ENCODE results near the gene NTM.

The NTM gene

GRCh38 chr11:131712897-131713296 is 342.5 kb downstream of the NTM start:
- Histone ChIP-seq H3K27me3 (ENCODE audit: control insufficient read depth in 2 of 2, insufficient read depth in 2 of 2, low read length in 2 of 2) (no peaks in the 10 kb centered on the region), H3K4me1 (ENCODE audit: control insufficient read depth in 2 of 2, insufficient read depth in 2 of 2, low read length in 2 of 2) (no peaks in the 10 kb centered on the region), H3K9ac (ENCODE audit: low read depth in 1 of 2, low read length in 2 of 2) (no peak overlapping the region), H3K9me3 (ENCODE audit: control insufficient read depth in 2 of 2, low read length in 2 of 2) (peaks cover 0 to 2% of the 10 kb centered on the region in 2 donors), H3K27ac (ENCODE audit: low read depth in 2 of 2, low read length in 2 of 2) (no peak overlapping the region), H3K36me3 (ENCODE audit: control insufficient read depth in 2 of 2, insufficient read depth in 2 of 2, low read length in 2 of 2) (no peaks in the 10 kb centered on the region), H3K4me3 (ENCODE audit: low read length in 2 of 2) (no peak overlapping the region)

DNA sequence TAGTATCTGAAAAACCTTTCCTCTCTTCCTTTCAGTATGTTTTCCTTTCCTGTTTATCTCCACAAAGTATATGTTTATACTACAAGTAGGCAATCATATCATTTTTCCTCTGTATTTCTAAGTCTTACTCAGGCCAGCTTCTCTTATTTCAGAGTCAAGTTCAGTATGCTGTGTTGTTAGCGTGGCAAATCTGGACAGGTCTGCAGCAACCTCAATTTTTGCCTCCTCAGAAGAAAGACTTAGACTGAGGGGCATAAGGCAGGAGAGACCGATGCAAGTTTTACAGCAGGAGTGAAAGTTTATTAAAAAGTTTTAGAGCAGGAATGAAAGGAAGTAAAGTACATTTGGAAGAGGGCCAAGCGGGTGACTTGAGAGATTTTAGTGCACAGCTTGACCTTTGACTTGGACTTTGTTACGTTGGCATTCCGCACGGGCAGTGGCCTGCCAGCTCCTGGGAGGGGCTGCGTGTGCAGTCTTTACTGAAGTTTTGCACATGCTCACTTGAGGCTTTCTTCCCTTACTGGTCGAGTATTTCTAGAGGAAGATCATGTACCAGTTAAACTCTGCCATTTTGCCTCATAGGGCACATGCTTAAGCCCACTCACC is 343.2 kb downstream of the NTM start:
- H3K4me1 ChIP-seq (ENCODE audit: control insufficient read depth in 2 of 2, insufficient read depth in 2 of 2, low read length in 2 of 2), result no peaks in the 10 kb centered on the region
- no peaks in the 10 kb centered on the region for H3K36me3 ChIP-seq (ENCODE audit: control insufficient read depth in 2 of 2, insufficient read depth in 2 of 2, low read length in 2 of 2)
- no peak overlapping the region for H3K27ac ChIP-seq (ENCODE audit: low read depth in 2 of 2, low read length in 2 of 2)
- H3K27me3 ChIP-seq (ENCODE audit: control insufficient read depth in 2 of 2, insufficient read depth in 2 of 2, low read length in 2 of 2), result no peaks in the 10 kb centered on the region
- peaks cover 0 to 2% of the 10 kb centered on the region in 2 donors for H3K9me3 ChIP-seq (ENCODE audit: control insufficient read depth in 2 of 2, low read length in 2 of 2)
- H3K9ac ChIP-seq (ENCODE audit: low read depth in 1 of 2, low read length in 2 of 2), result no peak overlapping the region
- no peak overlapping the region for H3K4me3 ChIP-seq (ENCODE audit: low read length in 2 of 2)

GRCh38 chr11:131717616-131718015 is 347.2 kb downstream of the NTM start:
- no peaks in the 10 kb centered on the region for H3K36me3 ChIP-seq (ENCODE audit: control insufficient read depth in 2 of 2, insufficient read depth in 2 of 2, low read length in 2 of 2)
- peaks cover 0 to 2% of the 10 kb centered on the region in 2 donors for H3K9me3 ChIP-seq (ENCODE audit: control insufficient read depth in 2 of 2, low read length in 2 of 2)
- H3K4me1 ChIP-seq (ENCODE audit: control insufficient read depth in 2 of 2, insufficient read depth in 2 of 2, low read length in 2 of 2), result no peaks in the 10 kb centered on the region
- no peaks in the 10 kb centered on the region for H3K27me3 ChIP-seq (ENCODE audit: control insufficient read depth in 2 of 2, insufficient read depth in 2 of 2, low read length in 2 of 2)
- no peak overlapping the region for H3K9ac ChIP-seq (ENCODE audit: low read depth in 1 of 2, low read length in 2 of 2)
- no peak overlapping the region for H3K4me3 ChIP-seq (ENCODE audit: low read length in 2 of 2)
- no peak overlapping the region for H3K27ac ChIP-seq (ENCODE audit: low read depth in 2 of 2, low read length in 2 of 2)

- Histone ChIP-seq H3K9ac (ENCODE audit: low read depth in 1 of 2, low read length in 2 of 2) (no peak overlapping the region), H3K27me3 (ENCODE audit: control insufficient read depth in 2 of 2, insufficient read depth in 2 of 2, low read length in 2 of 2) (no peaks in the 10 kb centered on the region), H3K27ac (ENCODE audit: low read depth in 2 of 2, low read length in 2 of 2) (no peak overlapping the region), H3K9me3 (ENCODE audit: control insufficient read depth in 2 of 2, low read length in 2 of 2) (no peaks in the 10 kb centered on the region), H3K36me3 (ENCODE audit: control insufficient read depth in 2 of 2, insufficient read depth in 2 of 2, low read length in 2 of 2) (no peaks in the 10 kb centered on the region), H3K4me3 (ENCODE audit: low read length in 2 of 2) (no peak overlapping the region), H3K4me1 (ENCODE audit: control insufficient read depth in 2 of 2, insufficient read depth in 2 of 2, low read length in 2 of 2) (no peaks in the 10 kb centered on the region)
Measured at GRCh38 chr11:131723088-131723487, 352.7 kb downstream of the NTM start.

DNA sequence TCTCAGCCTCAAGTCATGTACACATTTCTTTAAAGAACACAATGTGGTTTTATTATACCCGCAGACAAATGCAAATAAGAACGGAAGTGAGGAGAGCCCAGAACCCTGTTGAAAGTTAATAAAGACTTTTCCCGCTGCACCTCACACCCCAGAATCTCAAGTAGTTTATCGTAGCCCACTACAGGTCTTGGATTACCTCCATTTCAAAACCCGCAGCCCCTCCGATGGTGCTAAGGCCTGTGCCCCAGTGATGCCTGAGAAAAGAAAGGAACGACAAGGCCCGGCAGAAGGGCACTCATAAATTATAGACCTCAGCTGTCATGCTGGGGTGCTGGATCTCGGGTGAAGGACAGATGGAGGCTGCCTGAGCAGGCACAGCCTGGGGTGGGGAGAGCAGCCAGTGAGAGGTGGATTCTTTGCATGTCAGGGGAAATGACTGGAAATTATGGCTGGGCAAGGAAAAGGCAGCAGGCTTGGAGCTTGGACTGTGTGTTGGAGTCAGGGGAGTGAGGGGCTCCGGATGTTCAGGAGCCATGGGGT is 354.1 kb downstream of the NTM start:
- no peaks in the 10 kb centered on the region for H3K27me3 ChIP-seq (ENCODE audit: control insufficient read depth in 2 of 2, insufficient read depth in 2 of 2, low read length in 2 of 2)
- H3K9me3 ChIP-seq (ENCODE audit: control insufficient read depth in 2 of 2, low read length in 2 of 2), result no peaks in the 10 kb centered on the region
- H3K4me3 ChIP-seq (ENCODE audit: low read length in 2 of 2), result no peak overlapping the region
- H3K9ac ChIP-seq (ENCODE audit: low read depth in 1 of 2, low read length in 2 of 2), result no peak overlapping the region
- no peaks in the 10 kb centered on the region for H3K4me1 ChIP-seq (ENCODE audit: control insufficient read depth in 2 of 2, insufficient read depth in 2 of 2, low read length in 2 of 2)
- no peaks in the 10 kb centered on the region for H3K36me3 ChIP-seq (ENCODE audit: control insufficient read depth in 2 of 2, insufficient read depth in 2 of 2, low read length in 2 of 2)
- H3K27ac ChIP-seq (ENCODE audit: low read depth in 2 of 2, low read length in 2 of 2), result no peak overlapping the region

GRCh38 chr11:131734871-131735270 is 364.5 kb downstream of the NTM start:
- H3K36me3 ChIP-seq (ENCODE audit: control insufficient read depth in 2 of 2, insufficient read depth in 2 of 2, low read length in 2 of 2), result no peaks in the 10 kb centered on the region
- no peak overlapping the region for H3K9ac ChIP-seq (ENCODE audit: low read depth in 1 of 2, low read length in 2 of 2)
- H3K4me1 ChIP-seq (ENCODE audit: control insufficient read depth in 2 of 2, insufficient read depth in 2 of 2, low read length in 2 of 2), result no peaks in the 10 kb centered on the region

GRCh38 chr11:131737357-131737756 is 366.9 kb downstream of the NTM start:
- no peak overlapping the region for H3K9ac ChIP-seq (ENCODE audit: low read depth in 1 of 2, low read length in 2 of 2)
- H3K4me1 ChIP-seq (ENCODE audit: control insufficient read depth in 2 of 2, insufficient read depth in 2 of 2, low read length in 2 of 2), result no peaks in the 10 kb centered on the region
- no peak overlapping the region for H3K4me3 ChIP-seq (ENCODE audit: low read length in 2 of 2)
- no peaks in the 10 kb centered on the region for H3K27me3 ChIP-seq (ENCODE audit: control insufficient read depth in 2 of 2, insufficient read depth in 2 of 2, low read length in 2 of 2)
- no peaks in the 10 kb centered on the region for H3K36me3 ChIP-seq (ENCODE audit: control insufficient read depth in 2 of 2, insufficient read depth in 2 of 2, low read length in 2 of 2)
- H3K9me3 ChIP-seq (ENCODE audit: control insufficient read depth in 2 of 2, low read length in 2 of 2), result no peaks in the 10 kb centered on the region
- H3K27ac ChIP-seq (ENCODE audit: low read depth in 2 of 2, low read length in 2 of 2), result no peak overlapping the region

More at GRCh38 chr11:131734871-131735270, 364.5 kb downstream of the NTM start:
- Histone ChIP-seq H3K9me3 (ENCODE audit: control insufficient read depth in 2 of 2, low read length in 2 of 2) (no peaks in the 10 kb centered on the region), H3K27ac (ENCODE audit: low read depth in 2 of 2, low read length in 2 of 2) (no peak overlapping the region), H3K27me3 (ENCODE audit: control insufficient read depth in 2 of 2, insufficient read depth in 2 of 2, low read length in 2 of 2) (no peaks in the 10 kb centered on the region), H3K4me3 (ENCODE audit: low read length in 2 of 2) (no peak overlapping the region)

DNA sequence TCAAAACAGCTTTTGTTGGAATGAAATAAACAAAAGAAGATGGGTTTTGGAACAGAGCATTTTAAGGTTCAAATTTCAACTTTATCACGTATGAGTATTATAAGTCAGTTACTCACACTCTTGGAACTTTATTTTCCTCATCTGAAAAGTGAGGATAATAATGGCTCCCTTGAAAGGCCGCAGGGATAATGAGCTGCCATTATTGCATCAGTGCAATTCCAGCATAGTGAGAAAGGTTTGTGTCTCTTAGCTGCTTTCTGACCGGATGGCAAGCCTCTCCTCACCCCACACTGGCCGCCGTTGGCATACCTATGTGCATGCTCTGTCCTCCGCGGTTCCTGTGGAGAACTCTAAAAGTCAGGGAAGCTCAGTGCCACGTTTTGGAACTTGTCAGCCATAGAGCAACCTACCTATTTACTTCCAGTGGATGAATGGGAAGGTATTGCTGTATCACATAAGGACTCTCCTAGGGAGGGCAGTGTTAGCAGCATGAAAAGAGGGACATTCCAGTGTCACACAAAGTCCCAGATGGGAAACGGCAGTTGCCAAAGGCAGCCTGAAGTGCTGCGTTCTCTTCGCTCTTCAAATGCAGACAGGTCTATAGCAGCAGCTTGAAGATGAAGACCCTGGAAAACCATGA is 368.9 kb downstream of the NTM start:
- Histone ChIP-seq H3K36me3 (ENCODE audit: control insufficient read depth in 2 of 2, insufficient read depth in 2 of 2, low read length in 2 of 2) (no peaks in the 10 kb centered on the region), H3K9me3 (ENCODE audit: control insufficient read depth in 2 of 2, low read length in 2 of 2) (no peaks in the 10 kb centered on the region), H3K4me3 (ENCODE audit: low read length in 2 of 2) (no peak overlapping the region), H3K9ac (ENCODE audit: low read depth in 1 of 2, low read length in 2 of 2) (no peak overlapping the region), H3K4me1 (ENCODE audit: control insufficient read depth in 2 of 2, insufficient read depth in 2 of 2, low read length in 2 of 2) (no peaks in the 10 kb centered on the region), H3K27ac (ENCODE audit: low read depth in 2 of 2, low read length in 2 of 2) (no peak overlapping the region), H3K27me3 (ENCODE audit: control insufficient read depth in 2 of 2, insufficient read depth in 2 of 2, low read length in 2 of 2) (no peaks in the 10 kb centered on the region)

GRCh38 chr11:131744847-131745246 is 374.4 kb downstream of the NTM start:
- Histone ChIP-seq H3K36me3 (ENCODE audit: control insufficient read depth in 2 of 2, insufficient read depth in 2 of 2, low read length in 2 of 2) (no peaks in the 10 kb centered on the region), H3K27ac (ENCODE audit: low read depth in 2 of 2, low read length in 2 of 2) (no peak overlapping the region), H3K27me3 (ENCODE audit: control insufficient read depth in 2 of 2, insufficient read depth in 2 of 2, low read length in 2 of 2) (no peaks in the 10 kb centered on the region), H3K9ac (ENCODE audit: low read depth in 1 of 2, low read length in 2 of 2) (no peak overlapping the region), H3K4me1 (ENCODE audit: control insufficient read depth in 2 of 2, insufficient read depth in 2 of 2, low read length in 2 of 2) (no peaks in the 10 kb centered on the region), H3K4me3 (ENCODE audit: low read length in 2 of 2) (no peak overlapping the region), H3K9me3 (ENCODE audit: control insufficient read depth in 2 of 2, low read length in 2 of 2) (no peaks in the 10 kb centered on the region)

GRCh38 chr11:131745405-131745804 is 375.0 kb downstream of the NTM start:
- Histone ChIP-seq H3K27me3 (ENCODE audit: control insufficient read depth in 2 of 2, insufficient read depth in 2 of 2, low read length in 2 of 2) (no peaks in the 10 kb centered on the region), H3K9ac (ENCODE audit: low read depth in 1 of 2, low read length in 2 of 2) (no peak overlapping the region), H3K4me1 (ENCODE audit: control insufficient read depth in 2 of 2, insufficient read depth in 2 of 2, low read length in 2 of 2) (no peaks in the 10 kb centered on the region), H3K27ac (ENCODE audit: low read depth in 2 of 2, low read length in 2 of 2) (no peak overlapping the region), H3K36me3 (ENCODE audit: control insufficient read depth in 2 of 2, insufficient read depth in 2 of 2, low read length in 2 of 2) (no peaks in the 10 kb centered on the region), H3K9me3 (ENCODE audit: control insufficient read depth in 2 of 2, low read length in 2 of 2) (no peaks in the 10 kb centered on the region), H3K4me3 (ENCODE audit: low read length in 2 of 2) (no peak overlapping the region)

Data from mucosa of rectum (tissue), 2 donors.